Measurements from ENCODE around the gene RAN.
"Not testable (repeated sequence)": the region's sequence is repeated elsewhere in the genome, so short reads cannot be mapped to it uniquely, and the experiment has no call there.

RAN gene

GRCh38 chr12:130904064-130904463 lies 32.2 kb downstream of the RAN start:
- no peak for TF ChIP-seq REST (IDR thresholded peaks at IDR 0.05; ENCODE audit: insufficient replicate concordance, low read depth)
- Histone ChIP-seq H3K27me3 (ENCODE audit: insufficient read depth, poor library complexity, severe bottlenecking) (no peaks in the 10 kb centered on the region), H3K4me3 (replicated peaks; ENCODE audit: insufficient read depth, low read length) (no peak overlapping the region), H3K27ac (replicated peaks) (no peak overlapping the region)
- DNase-seq (ENCODE audit: low read depth in 1 of 2, low spot score in 1 of 2) = no peak

GRCh38 chr12:130904936-130905455 lies 33.1 kb downstream of the RAN start:
- not testable (repeated sequence) for H3K27me3 ChIP-seq (ENCODE audit: insufficient read depth, poor library complexity, severe bottlenecking); H3K4me3 ChIP-seq (replicated peaks; ENCODE audit: insufficient read depth, low read length); DNase-seq (ENCODE audit: low read depth in 1 of 2, low spot score in 1 of 2); H3K27ac ChIP-seq (replicated peaks)

GRCh38 chr12:130909111-130909510 lies 37.2 kb downstream of the RAN start:
- no peak for DNase-seq (ENCODE audit: low read depth in 1 of 2, low spot score in 1 of 2)
- no peak overlapping the region for H3K4me3 ChIP-seq (replicated peaks; ENCODE audit: insufficient read depth, low read length)
- TF ChIP-seq POLR2AphosphoS5 (IDR thresholded peaks at IDR 0.05; ENCODE audit: low read depth) = no peak
- no peak for TF ChIP-seq SPI1 (IDR thresholded peaks at IDR 0.05; ENCODE audit: borderline replicate concordance, low read depth)
- TF ChIP-seq REST (IDR thresholded peaks at IDR 0.05; ENCODE audit: insufficient replicate concordance, low read depth) = no peak
- no peak for TF ChIP-seq GABPA (IDR thresholded peaks at IDR 0.05; ENCODE audit: low read depth)
- TF ChIP-seq, protein P1, sequence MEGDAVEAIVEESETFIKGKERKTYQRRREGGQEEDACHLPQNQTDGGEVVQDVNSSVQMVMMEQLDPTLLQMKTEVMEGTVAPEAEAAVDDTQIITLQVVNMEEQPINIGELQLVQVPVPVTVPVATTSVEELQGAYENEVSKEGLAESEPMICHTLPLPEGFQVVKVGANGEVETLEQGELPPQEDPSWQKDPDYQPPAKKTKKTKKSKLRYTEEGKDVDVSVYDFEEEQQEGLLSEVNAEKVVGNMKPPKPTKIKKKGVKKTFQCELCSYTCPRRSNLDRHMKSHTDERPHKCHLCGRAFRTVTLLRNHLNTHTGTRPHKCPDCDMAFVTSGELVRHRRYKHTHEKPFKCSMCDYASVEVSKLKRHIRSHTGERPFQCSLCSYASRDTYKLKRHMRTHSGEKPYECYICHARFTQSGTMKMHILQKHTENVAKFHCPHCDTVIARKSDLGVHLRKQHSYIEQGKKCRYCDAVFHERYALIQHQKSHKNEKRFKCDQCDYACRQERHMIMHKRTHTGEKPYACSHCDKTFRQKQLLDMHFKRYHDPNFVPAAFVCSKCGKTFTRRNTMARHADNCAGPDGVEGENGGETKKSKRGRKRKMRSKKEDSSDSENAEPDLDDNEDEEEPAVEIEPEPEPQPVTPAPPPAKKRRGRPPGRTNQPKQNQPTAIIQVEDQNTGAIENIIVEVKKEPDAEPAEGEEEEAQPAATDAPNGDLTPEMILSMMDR (IDR thresholded peaks at IDR 0.05; ENCODE audit: insufficient read depth, low read length) = no peak
- H3K27me3 ChIP-seq (ENCODE audit: insufficient read depth, poor library complexity, severe bottlenecking) = peaks cover 2% of the 10 kb centered on the region
- H3K27ac ChIP-seq (replicated peaks) = no peak overlapping the region

DNA sequence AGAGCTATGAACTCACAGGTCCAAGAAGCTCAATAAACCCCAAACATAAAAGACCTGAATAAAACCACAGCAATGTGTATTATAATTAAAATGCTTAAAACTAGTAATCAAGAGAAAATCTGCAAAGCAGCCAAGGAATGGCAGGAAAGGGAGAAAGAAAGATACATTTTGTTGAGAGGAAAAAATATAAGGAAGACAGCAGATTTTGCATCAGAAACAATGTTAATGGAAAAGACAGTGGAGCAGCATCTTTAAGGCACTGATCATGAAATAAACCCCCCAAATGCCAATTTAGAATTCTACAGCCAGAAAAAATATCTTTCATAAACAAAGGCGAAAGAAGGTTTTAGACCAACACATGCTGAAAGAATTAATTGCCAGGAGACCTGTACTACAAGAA lies 39.3 kb downstream of the RAN start:
- H3K27ac ChIP-seq (replicated peaks) = no peak overlapping the region
- no peak for DNase-seq (ENCODE audit: low read depth in 1 of 2, low spot score in 1 of 2)
- peaks cover 7% of the 10 kb centered on the region for H3K27me3 ChIP-seq (ENCODE audit: insufficient read depth, poor library complexity, severe bottlenecking)
- H3K4me3 ChIP-seq (replicated peaks; ENCODE audit: insufficient read depth, low read length) = no peak overlapping the region
- TF ChIP-seq SPI1 (IDR thresholded peaks at IDR 0.05; ENCODE audit: borderline replicate concordance, low read depth) (no peak), GABPA (IDR thresholded peaks at IDR 0.05; ENCODE audit: low read depth) (no peak)

DNA sequence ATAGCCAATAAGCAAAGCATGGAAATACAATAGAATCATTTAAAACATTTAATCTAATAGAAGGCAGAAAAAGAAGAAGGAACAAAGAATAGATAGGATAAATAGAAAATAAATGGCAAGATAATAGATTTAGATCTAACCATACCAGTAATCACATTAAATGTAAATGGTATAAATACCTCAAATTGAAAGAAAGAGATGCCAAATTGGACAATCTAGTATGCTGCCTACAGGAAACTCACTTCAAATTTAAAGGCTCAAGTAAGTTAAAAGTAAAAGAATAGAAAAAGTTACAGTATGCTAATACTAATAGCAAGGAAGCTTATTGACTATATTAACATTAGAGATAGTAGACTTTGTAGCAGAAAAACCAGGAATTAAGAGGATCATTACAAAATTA lies 40.1 kb downstream of the RAN start:
- Histone ChIP-seq H3K27ac (replicated peaks) (no peak overlapping the region), H3K4me3 (replicated peaks; ENCODE audit: insufficient read depth, low read length) (no peak overlapping the region), H3K27me3 (ENCODE audit: insufficient read depth, poor library complexity, severe bottlenecking) (peaks cover 7% of the 10 kb centered on the region)
- DNase-seq (ENCODE audit: low read depth in 1 of 2, low spot score in 1 of 2) = no peak
- no peak for TF ChIP-seq GABPA (IDR thresholded peaks at IDR 0.05; ENCODE audit: low read depth)
- TF ChIP-seq, protein P1 (IDR thresholded peaks at IDR 0.05; ENCODE audit: insufficient read depth, low read length) = no peak
- TF ChIP-seq SPI1 (IDR thresholded peaks at IDR 0.05; ENCODE audit: borderline replicate concordance, low read depth) = no peak
- no peak for TF ChIP-seq REST (IDR thresholded peaks at IDR 0.05; ENCODE audit: insufficient replicate concordance, low read depth)
- no peak for TF ChIP-seq POLR2AphosphoS5 (IDR thresholded peaks at IDR 0.05; ENCODE audit: low read depth)

Data from HL-60 (cell line).